CD4-positive, alpha-beta T cell (primary cell): ENCODE results near the gene TTC28. TPM values are rescaled to one million over a fixed set of nuclear protein-coding genes. Genes with fewer than 3 reads are reported as not detected.

Experiments used
- ATAC-seq: fragments of 200-7000 bp; cut with Tn5 transposase; one replicate; pipeline ENCODE4 v1.10.0; 2022; ENCODE audit warnings: mild to moderate bottlenecking; ENCODE audit not compliant: poor library complexity
- CTCF ChIA-PET: fragments of 350-600 bp; sonication (Branson Sonifier 250); formaldehyde crosslinking; loops from one replicate; lab custom pipeline; 2021; ENCODE audit warnings: antibody characterized with exemption, inconsistent platforms; lab: Charles Lee
- POLR2A ChIA-PET: fragments of 350-600 bp; sonication (Branson Sonifier 250); formaldehyde crosslinking; loops from one replicate; lab custom pipeline; 2021; ENCODE audit warnings: antibody characterized with exemption, inconsistent platforms; lab: Charles Lee
- DNase-seq, 14 experiments: peaks; one replicate each; pipeline ENCODE4 v3.0.0-alpha.2; 2013 to 2020; ENCODE audit warnings: mixed read lengths in 2 of 14
- H3K27ac ChIP-seq, 2 donors: one replicate each; pipeline versions ENCODE4 v1.5.1 to v1.7.0; 2013; ENCODE audit warnings: low read length in 2 of 2, low read depth in 1 of 2, mild to moderate bottlenecking in 1 of 2
- H3K27me3 ChIP-seq, 2 experiments: 1 replicate in 1 of 2; 2 replicates in 1 of 2; pipeline versions ENCODE4 v1.6.1 to v1.7.0; 2013; ENCODE audit warnings: low read length in 2 of 2, control low read depth in 1 of 2, mild to moderate bottlenecking in 1 of 2, moderate library complexity in 1 of 2; ENCODE audit not compliant: insufficient read depth in 2 of 2, control insufficient read depth in 1 of 2
- H3K36me3 ChIP-seq: one replicate; pipeline ENCODE4 v1.6.1; 2013; ENCODE audit warnings: low read length, control low read depth; ENCODE audit not compliant: insufficient read depth
- H3K4me1 ChIP-seq: one replicate; pipeline ENCODE4 v1.6.1; 2013; ENCODE audit warnings: low read length, control low read depth; ENCODE audit not compliant: insufficient read depth
- H3K4me3 ChIP-seq: one replicate; pipeline ENCODE4 v1.5.1; 2013; ENCODE audit warnings: mild to moderate bottlenecking, low read length, moderate library complexity
- H3K9me3 ChIP-seq, 2 experiments: 1 replicate in 1 of 2; 2 replicates in 1 of 2; pipeline versions ENCODE4 v1.6.1 to v1.7.0; 2013; ENCODE audit warnings: low read length in 2 of 2, mild to moderate bottlenecking in 2 of 2, control low read depth in 1 of 2, moderate library complexity in 1 of 2; ENCODE audit not compliant: control insufficient read depth in 1 of 2, insufficient read depth in 1 of 2
- H3K27ac Mint-ChIP-seq: one replicate; pipeline ENCODE4 v1.8.0; 2020; ENCODE audit warnings: mixed read lengths
- H3K27me3 Mint-ChIP-seq: one replicate; pipeline ENCODE4 v1.8.0; 2021; ENCODE audit warnings: mixed read lengths
- H3K36me3 Mint-ChIP-seq: one replicate; pipeline ENCODE4 v1.8.0; 2021; ENCODE audit warnings: low read depth, mixed read lengths
- H3K4me1 Mint-ChIP-seq: one replicate; pipeline ENCODE4 v1.8.0; 2021; ENCODE audit warnings: low read depth, mixed read lengths
- H3K4me3 Mint-ChIP-seq: one replicate; pipeline ENCODE4 v1.8.0; 2020; ENCODE audit warnings: mild to moderate bottlenecking, mixed read lengths
- H3K9me3 Mint-ChIP-seq: one replicate; pipeline ENCODE4 v1.8.0; 2020; ENCODE audit warnings: mixed read lengths
- CTCF ChIP-seq: fragments of 200-600 bp; IDR thresholded peaks from one replicate; pipeline ENCODE4 v1.8.0; 2022; ENCODE audit warnings: antibody characterized with exemption, mild to moderate bottlenecking
- intact Hi-C, 2 experiments: fragments of 100-400 bp; cut with DNase I in 1 of 2; cut with micrococcal nuclease in 1 of 2; formaldehyde crosslinking; loops; one replicate each; pipeline versions ENCODE4 v1.15.1 to v1.9.0; 2023 to 2025; cut with DNase I, micrococcal nuclease
- total RNA-seq, 174 experiments: library from RNA in 2 of 174; stranded (reverse) in 2 of 174; gene quantifications; one replicate each; pipeline ENCODE4 v1.2.3 and lab custom pipeline; 2021 to 2026

TTC28 gene
- total RNA-seq, 2 experiments from 2014 or later, result 4.6 to 5.7 TPM

GRCh38 chr22:28137036-28137435 lies 542.6 kb downstream of the TTC28 start:
- Histone ChIP-seq H3K36me3 (no peaks in the 10 kb centered on the region), H3K27ac (no peak overlapping the region), H3K4me1 (no peaks in the 10 kb centered on the region), H3K4me3 (no peak overlapping the region), H3K27me3 (no peaks in the 10 kb centered on the region), H3K9me3 (no peaks in the 10 kb centered on the region)
- ChIA-PET CTCF (no interaction called here), POLR2A (no interaction called here)
- no peaks in the 10 kb centered on the region for H3K9me3 Mint-ChIP-seq
- no peak for TF ChIP-seq CTCF
- DNase-seq, result no peak
- ATAC-seq, result no peak
- no peaks in the 10 kb centered on the region for H3K27me3 Mint-ChIP-seq
- no peak overlapping the region for H3K4me3 Mint-ChIP-seq
- H3K4me1 Mint-ChIP-seq, result no peaks in the 10 kb centered on the region
- intact Hi-C loops, result no loop called here
- H3K36me3 Mint-ChIP-seq, result no peaks in the 10 kb centered on the region
- no peak overlapping the region for H3K27ac Mint-ChIP-seq

- Mint-ChIP-seq H3K9me3 (no peaks in the 10 kb centered on the region), H3K4me3 (no peak overlapping the region), H3K27ac (no peak overlapping the region), H3K27me3 (no peaks in the 10 kb centered on the region), H3K36me3 (no peaks in the 10 kb centered on the region), H3K4me1 (no peaks in the 10 kb centered on the region)
- H3K4me3 ChIP-seq, result no peak overlapping the region
- DNase-seq (no peak), ATAC-seq (no peak)
- TF ChIP-seq CTCF, result no peak
- ChIA-PET POLR2A (no interaction called here), CTCF (no interaction called here)
- no peaks in the 10 kb centered on the region for H3K4me1 ChIP-seq
- H3K27me3 ChIP-seq, result no peaks in the 10 kb centered on the region
- no peaks in the 10 kb centered on the region for H3K36me3 ChIP-seq
- H3K27ac ChIP-seq, result no peak overlapping the region
- no peaks in the 10 kb centered on the region for H3K9me3 ChIP-seq
- intact Hi-C loops, result no loop called here
These were observed 547.2 kb downstream of the TTC28 start for GRCh38 chr22:28132466-28132865.

GRCh38 chr22:28129319-28129962 lies 550.2 kb downstream of the TTC28 start:
- no peak overlapping the region for H3K4me3 Mint-ChIP-seq
- no peak overlapping the region for H3K4me3 ChIP-seq
- H3K9me3 ChIP-seq, result no peaks in the 10 kb centered on the region
- TF ChIP-seq CTCF, result no peak
- no peaks in the 10 kb centered on the region for H3K36me3 Mint-ChIP-seq
- ChIA-PET POLR2A (no interaction called here), CTCF (no interaction called here)
- no peaks in the 10 kb centered on the region for H3K4me1 ChIP-seq
- no peaks in the 10 kb centered on the region for H3K36me3 ChIP-seq
- no peaks in the 10 kb centered on the region for H3K4me1 Mint-ChIP-seq
- no peaks in the 10 kb centered on the region for H3K9me3 Mint-ChIP-seq
- DNase-seq (no peak), ATAC-seq (no peak)
- H3K27ac ChIP-seq, result no peak overlapping the region
- intact Hi-C loops, result no loop called here
- no peaks in the 10 kb centered on the region for H3K27me3 Mint-ChIP-seq
- no peak overlapping the region for H3K27ac Mint-ChIP-seq
- no peaks in the 10 kb centered on the region for H3K27me3 ChIP-seq
